ENCODE data around the gene MAPK11.

MAPK11 gene

GRCh38 chr22:50293441-50294318 is 23.5 kb upstream of the MAPK11 start:
- FAIRE-seq: no peak

GRCh38 chr22:50292643-50293440 is 22.7 kb upstream of the MAPK11 start:
- FAIRE-seq: no peak

- no peak for FAIRE-seq
These were observed 19.9 kb upstream of the MAPK11 start for GRCh38 chr22:50289942-50290630.

- no peak for FAIRE-seq
These were observed 19.2 kb upstream of the MAPK11 start for GRCh38 chr22:50289151-50289941.

- FAIRE-seq: no peak
These were observed 17.6 kb upstream of the MAPK11 start for GRCh38 chr22:50287731-50288130.

- no peak for FAIRE-seq
These were observed 16.6 kb upstream of the MAPK11 start for GRCh38 chr22:50286701-50287318.

GRCh38 chr22:50286275-50286674 is 16.1 kb upstream of the MAPK11 start:
- FAIRE-seq: no peak

GRCh38 chr22:50285568-50286229 is 15.5 kb upstream of the MAPK11 start:
- FAIRE-seq: no peak

- no peak for FAIRE-seq
These were observed 14.3 kb upstream of the MAPK11 start for GRCh38 chr22:50284479-50284878.

- FAIRE-seq: no peak
These were observed 13.6 kb upstream of the MAPK11 start for GRCh38 chr22:50283821-50284220.

- no peak for FAIRE-seq
These were observed 12.4 kb upstream of the MAPK11 start for GRCh38 chr22:50282361-50283155.

- FAIRE-seq: no peak
These were observed 11.8 kb upstream of the MAPK11 start for GRCh38 chr22:50281957-50282356.

- no peak for FAIRE-seq
These were observed 11.2 kb upstream of the MAPK11 start for GRCh38 chr22:50281384-50281760.

GRCh38 chr22:50280708-50281383 is 10.7 kb upstream of the MAPK11 start:
- no peak for FAIRE-seq

- no peak for FAIRE-seq
These were observed 10.0 kb upstream of the MAPK11 start for GRCh38 chr22:50280022-50280707.

GRCh38 chr22:50278956-50279619 is 8.9 kb upstream of the MAPK11 start:
- no peak for FAIRE-seq

GRCh38 chr22:50278461-50278860 is 8.3 kb upstream of the MAPK11 start:
- FAIRE-seq: no peak

GRCh38 chr22:50277761-50278160 is 7.6 kb upstream of the MAPK11 start:
- no peak for FAIRE-seq

- no peak for FAIRE-seq
These were observed 6.0 kb upstream of the MAPK11 start for GRCh38 chr22:50276143-50276542.
